Muscle of back (tissue), 11 donors: ENCODE data around the gene GJD4. TPM values are rescaled to one million over a fixed set of nuclear protein-coding genes. Genes with fewer than 3 reads are reported as not detected.

ENCODE experiments used
- DNase-seq, 3 donors: peaks; one replicate each; pipeline versions ENCODE4 v3.0.0 to v3.0.0-alpha.2; 2013
- polyA plus RNA-seq, 10 donors: library from polyadenylated mRNA; unstranded; fragments of 120-200 nt; gene quantifications; one replicate each; pipeline ENCODE4 v1.2.1, GENCODE V29; 2013; ENCODE audit not compliant: insufficient read length in 10 of 10

The GJD4 gene
- polyA plus RNA-seq, 10 donors: 1.6 to 7.3 (median 2.8) TPM; not detected in 1

DNA sequence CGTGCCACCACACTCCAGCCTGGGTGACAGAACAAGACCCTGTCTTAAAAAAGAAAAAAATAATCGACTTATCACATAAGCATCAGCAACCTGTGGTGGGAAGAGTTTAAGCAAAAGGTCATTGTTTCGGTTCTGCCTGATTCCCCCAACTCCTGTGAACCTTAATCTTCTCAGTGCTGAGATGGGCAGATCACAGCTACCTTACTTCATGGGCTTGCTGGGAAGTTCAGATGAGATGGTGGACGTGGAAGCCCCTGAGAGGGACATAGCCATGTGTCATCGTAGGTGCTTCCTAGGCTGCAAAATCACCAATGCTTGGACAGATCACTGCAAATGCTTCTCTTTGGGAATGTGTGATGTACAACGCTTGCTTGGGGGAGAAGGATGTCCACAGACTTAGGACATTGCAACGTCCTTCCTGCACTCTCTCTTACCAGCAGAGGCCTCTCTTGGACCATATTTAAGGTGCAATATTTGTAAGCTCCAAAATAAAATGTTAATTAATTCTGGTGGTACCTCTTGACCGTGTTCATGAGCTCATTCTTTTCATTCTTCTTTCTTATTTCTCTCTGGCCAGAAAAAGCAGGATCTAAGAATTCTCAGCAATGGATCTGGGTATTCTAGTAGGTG, 8.6 kb downstream of the GJD4 start:
- peak in 1 of 3 donors; percentile 65 for DNase-seq

DNA sequence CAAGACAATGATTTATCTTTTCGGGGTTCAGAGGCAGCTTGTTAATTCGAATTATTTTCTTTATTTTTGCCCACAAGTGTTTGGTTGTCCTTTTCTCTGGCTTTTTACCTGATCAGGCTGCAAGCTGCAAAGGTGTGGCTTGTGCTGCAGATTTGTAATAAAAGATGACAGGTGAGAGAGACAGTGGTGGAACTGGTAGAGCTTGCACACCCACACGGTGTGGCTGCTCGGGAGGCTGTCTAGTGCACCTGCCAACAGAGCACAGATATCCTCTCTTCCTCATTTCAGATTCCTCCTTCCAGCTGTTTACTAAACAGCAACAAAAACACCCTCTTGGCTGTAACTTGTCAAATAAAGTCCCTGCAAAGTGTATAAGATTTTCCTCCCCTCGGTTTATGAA, 9.2 kb downstream of the GJD4 start:
- DNase-seq: no peak

DNA sequence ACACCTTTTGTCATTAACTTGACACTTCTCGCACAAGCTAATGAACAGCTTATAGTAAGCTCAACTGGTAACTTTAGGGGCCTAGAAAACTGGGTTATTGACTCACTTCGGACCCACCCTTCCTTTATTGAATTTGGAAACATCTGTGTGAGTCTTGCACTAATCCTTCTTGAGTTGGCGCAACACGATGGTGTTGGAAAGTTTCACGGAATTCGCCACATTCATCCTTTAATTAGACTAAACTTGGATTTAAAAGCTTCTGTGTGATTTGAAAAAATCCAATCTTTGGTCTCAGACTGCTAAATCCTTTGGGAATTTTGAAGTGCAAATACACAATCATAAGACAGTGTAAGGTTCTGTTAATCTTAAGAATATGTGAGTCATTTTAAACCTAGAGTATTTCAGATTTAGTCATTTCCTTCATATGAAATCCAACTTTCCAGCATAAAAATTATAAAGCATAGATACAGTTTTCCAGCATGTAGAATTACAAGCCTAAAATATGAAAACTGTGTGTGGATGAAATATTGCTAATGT, 21.9 kb downstream of the GJD4 start:
- DNase-seq: no peak

DNA sequence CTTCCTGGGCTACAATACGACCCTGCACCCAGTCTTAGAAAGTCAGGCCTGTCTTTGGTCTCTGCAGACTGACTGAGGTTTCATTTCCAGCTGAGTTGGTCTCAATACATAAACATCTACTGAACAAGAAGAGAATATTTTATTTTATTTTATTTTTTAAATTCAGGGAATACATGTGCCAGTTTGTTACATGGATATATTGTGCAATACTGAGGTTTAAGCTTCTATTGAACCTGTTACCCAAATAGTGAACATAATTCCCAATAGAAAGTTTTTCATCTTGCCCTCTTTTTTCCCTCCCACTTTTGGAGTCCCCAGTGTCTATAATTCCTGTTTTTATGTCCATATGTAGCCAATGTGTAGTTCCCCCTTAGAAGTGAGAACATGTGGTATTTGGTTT, 26.3 kb downstream of the GJD4 start:
- DNase-seq: no peak

DNA sequence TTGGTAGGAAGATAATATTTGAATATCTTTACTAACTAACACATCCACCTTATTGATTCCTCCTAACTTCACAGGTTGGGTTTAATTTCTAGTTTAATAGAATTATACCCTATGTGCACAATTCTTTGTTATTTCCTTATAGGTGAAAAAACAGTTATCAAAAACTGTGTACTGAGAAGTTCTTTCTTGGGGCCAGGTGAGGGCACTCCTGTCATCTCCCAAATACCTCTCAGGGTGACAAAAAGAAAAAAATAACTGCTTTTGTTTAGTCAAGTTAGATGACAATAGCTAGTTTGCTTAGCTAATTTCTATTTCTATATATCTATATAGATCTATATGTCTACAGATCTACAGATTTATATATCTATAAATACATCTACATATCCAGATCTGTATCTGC, 26.9 kb downstream of the GJD4 start:
- DNase-seq: no peak

DNA sequence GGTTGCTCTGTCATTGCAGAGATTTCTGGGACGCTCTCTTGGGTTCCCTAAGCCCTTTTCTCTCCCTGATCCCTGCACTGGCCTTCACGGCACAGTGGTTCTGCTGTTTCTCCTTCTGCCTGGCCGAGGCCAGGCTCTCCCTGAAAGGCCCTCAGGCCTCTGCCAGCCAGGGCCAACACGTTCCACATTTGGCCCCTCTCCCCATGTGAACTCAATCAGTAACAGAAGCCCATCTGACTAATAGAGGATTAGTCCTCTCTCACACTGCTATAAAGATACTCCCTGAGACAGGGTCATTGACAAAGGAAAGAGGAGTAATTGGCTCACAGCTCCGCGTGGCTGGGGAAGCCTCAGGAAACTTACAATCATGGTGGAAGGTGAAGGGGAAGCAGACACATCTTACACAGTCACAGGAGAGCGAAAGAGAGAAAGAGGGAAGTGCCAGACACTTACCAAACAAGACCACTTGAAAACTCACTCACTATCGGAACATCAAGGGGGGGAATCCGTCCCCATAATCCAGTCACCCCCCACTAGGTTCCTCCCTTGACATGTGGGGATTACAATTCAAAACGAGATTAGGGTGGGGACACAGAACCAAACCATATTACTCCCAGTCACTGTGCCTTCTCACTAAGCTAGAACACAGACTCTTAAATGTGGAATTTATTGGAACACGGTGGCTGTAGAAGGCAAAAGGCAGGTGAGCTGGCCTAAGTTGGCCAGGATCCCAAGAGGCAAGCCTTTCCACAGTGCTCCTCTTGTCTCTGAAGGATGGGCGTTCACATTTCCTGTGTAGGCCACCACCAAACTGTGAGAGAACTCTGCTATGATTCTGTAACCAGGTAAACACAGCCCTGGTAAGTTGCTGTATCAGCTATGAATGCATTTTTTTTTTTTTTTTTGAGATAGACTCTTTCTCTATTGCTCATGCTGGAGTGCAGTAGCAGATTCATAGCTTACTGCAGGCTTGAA, 28.2 kb downstream of the GJD4 start:
- peak in 1 of 3 donors; percentile 21 for DNase-seq

DNA sequence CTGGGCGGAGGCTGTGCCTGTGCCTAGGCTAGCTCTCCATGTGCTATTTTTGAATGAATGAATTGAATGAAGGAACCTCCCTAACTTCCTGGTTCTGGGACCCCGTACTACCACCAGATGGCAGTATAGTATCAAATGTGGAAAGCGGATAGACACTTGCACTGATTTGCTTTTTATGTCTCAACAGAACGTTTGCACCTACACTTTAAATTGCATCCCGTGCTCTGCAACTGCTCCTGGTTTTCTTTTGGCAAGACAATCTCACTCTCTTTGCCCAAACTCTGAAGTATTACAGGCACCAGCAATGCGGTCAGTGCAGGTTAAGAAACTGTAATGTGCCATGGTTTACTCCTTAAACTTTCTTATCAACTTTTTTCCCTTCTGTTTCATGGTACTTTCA, 30.4 kb downstream of the GJD4 start:
- peak; percentile 72 to 86 (median 80) for DNase-seq

DNA sequence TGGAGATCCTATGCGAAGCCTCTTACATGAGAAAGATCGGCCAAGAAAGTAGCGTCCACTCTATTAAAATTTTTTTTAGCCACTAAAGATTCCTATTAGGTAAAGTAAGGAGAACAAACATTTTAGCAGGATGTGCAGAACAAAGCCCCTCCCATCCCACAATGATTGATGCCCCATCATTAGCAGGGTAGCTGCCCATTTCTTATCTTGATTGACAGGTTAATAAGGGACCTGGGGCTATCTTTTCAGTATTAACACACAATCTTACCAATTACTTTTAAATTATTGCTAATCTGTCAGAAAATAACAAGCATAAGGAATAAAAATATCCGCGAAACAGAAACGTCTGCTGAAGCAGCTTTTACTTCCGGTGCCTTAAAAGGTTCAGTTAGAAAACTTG, 31.8 kb downstream of the GJD4 start:
- no peak for DNase-seq

DNA sequence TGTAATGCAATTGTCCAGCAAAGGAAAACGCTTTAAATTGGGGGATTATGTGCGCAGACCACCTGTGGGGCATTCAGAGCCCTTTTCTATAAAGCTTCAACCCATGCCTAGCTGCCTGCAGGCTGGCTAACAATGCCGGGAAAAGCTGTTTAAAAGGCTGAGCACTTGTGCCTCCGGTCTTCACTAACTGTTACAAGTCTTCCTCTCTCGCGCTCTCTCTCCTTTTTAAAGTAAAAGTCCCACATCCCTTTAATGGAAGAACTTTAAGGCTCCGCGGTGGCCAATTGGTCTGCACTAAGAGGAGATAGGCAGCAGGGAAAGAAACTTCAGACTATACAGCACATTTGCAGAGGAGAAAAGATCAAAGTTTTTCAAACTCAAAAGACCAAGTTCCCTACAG, 32.3 kb downstream of the GJD4 start:
- DNase-seq: peak in 1 of 3 donors; percentile 70

DNA sequence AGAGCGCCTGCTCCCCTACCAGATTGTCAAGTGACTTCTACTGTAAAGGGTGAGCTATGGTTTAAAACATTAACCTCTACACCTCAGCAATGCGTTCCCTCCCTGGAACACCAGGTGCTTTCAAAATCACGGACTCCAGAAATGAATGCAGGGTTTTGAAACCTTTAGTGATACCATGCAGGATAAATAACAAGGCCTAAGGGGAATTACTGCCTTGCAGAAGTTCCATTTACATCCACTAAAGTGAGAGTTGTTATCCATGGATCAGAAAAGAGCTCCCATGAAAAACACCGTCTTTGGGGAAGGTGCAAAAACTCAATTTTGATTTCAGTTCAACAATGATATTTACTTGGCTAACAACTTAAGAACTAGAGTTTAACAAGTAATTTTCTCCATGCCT, 33.0 kb downstream of the GJD4 start:
- DNase-seq: peak in 1 of 3 donors; percentile 55

DNA sequence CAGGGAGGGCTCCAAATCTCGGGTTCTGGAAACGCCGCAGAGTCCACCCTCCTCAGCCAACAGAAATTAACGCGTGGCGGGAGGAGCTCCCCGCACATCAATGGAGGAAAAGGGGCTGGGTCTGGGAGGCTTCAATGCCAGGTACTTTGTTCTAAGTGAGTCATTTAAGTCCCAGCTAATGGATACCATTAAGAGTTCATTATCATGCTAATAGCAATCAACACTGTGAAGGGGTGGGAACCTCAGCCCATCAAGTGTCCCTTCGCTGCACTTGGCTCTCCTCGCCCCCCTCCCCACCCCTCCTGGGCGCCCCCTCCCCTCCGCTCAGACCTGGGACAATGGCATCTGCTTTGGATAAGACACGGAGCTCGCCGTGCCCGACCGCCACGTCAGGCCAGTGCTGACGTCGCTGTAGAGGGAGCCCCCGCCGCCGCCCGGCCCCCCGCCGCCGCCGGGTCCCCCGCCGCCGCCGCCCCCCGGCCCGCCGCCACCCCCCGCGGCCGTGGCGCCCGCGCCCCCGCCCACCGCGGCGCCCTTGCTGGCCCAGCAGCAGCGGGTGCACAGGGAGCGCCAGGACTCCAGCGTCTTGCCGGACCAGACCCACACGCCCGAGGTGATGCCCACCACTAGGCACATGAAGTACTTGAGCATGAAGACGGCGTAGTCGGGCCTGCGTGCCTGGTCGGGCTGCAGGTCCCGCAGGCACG, 34.0 kb downstream of the GJD4 start:
- DNase-seq: peak in 1 of 3 donors; percentile 40

DNA sequence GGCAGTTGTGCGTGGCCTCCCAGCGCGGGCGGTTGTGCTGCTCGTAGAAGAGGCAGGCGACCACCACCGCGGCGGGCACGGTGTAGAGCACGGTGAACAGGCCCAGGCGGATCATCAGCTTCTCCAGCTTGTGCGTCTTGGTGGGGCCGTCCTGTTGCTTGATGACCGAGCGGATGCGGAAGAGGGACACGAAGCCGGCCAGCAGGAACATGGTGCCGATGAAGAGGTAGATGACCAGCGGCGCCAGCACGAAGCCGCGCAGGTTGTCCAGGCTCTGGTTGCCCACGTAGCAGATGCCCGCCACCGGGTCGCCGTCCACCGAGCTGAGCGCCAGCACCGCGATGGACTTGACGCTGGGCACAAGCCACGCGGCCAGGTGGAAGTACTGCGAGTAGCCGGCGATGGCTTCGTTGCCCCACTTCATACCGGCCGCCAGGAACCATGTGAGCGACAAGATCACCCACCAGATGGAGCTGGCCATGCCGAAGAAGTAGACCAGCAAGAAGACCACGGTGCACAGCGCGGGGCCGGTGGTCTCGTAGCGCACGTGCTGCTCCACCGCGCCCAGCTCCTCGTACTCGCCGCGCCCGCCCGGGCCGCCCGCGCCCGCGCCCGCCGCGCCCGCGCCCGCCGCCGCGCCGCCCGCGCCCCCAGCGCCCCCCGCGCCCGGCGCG, 34.7 kb downstream of the GJD4 start:
- peak in 1 of 3 donors; percentile 77 for DNase-seq

DNA sequence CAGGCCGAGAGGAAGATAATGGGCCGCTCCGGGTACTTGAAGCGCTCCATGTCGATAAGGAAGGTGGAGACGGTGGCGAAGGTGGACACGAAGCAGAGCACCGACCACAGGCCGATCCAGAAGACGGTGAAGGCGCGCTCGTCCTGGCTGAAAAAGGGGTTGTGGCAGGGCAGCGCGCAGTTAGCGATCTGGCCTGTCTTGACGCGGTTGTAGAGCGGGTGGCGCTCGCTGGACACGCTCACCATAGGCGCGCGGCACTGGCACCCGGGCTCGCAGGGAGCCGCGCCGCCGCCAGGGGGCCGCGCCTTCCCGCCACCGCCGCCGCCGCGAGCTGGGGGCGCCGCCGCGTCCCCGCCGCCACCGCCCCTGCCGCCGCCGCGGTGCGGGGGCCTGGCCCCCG, 35.3 kb downstream of the GJD4 start:
- DNase-seq: peak; percentile 60 to 78 (median 70)

DNA sequence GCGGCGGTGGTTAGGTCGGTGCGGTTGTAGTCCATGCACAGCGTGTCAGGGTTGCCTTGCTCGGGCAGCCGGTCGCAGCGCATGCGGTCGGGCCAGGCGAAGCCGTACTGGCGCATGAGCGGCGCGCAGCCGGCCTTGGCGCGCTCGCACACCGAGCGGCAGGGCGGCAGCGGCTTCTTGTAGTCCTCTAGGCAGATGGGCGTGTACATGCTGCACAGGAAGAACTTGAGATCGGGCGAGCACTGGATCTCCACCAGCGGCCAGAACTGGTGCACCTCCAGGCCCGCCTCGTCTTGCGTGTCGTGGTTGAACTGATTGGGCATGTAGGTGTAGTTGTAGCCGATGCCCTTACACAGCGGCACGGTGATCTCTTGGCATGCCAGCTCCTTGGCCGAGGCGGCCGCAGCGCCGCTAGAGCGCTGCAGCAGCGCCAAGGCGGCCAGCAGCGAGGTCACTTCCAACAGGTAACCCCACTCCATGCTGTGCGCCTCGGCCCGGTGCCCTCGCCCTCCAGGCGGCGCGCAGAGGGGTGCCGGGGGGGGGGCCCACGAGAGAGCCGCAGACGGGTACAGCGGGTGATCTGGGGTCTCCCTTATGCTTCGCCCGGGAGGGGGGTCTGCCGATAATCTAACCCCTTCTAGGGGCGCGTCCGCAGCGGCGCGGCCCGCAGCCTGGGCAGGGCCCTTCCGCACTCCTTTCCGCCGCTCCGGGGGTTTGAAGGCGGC, 36.0 kb downstream of the GJD4 start:
- DNase-seq: peak; percentile 60 to 89 (median 60)

DNA sequence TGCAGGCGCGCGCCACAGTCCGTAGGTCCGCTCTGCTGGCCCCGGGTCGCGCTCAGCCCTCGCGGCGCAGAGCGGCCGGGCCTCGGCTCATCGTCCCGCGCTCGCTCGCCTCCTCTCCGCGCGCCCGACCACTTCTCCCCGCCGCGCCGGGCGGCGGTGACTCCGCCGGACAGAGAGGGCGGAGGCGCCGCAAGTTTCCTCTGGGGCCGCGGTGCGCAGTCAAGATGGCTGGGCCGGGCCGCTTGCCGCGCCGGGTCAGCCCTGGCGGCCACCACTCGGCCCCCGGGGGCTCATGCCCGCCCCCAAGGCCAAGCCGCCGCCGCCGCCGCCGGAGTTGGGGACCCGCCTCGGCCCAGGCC, 36.5 kb downstream of the GJD4 start:
- no peak for DNase-seq

DNA sequence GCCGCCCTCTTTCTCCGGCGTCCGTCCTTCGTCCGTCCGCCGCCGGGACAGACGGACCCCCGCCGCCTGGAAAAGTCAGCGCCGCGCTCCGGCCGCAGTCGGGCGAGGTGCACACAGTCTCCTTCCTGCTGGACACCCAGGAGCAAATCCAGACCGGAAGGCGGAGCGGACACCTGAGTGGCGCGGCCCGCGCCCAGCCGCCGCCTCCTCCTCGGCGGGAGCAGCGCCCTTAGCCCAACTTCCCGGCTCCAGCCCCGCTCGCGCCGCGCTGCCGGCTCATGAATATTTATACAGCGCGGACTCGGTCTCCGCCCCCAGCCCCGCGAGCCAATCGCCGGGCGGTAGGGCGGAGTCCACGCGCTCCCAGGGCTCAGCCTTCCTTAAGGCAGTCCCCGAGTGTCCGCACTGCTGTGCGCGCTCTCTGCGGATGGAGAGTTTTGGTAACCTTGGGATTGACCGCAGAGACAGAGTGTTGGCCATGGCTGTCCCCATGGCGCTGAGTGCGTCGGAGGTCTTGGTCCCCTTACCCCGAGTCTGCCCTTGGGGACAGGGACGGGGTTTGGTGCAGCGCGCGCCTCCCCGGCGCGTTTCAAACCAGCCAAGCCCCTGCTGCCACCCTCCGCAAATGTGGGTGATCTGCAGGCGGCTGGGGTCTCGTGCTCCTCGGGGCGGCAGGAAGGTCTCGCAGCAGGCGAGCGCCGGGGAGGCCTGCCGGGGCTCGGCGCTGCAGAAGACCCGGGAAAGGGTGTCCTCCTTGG, 37.1 kb downstream of the GJD4 start, which contains the start of gene FZD8:
Gene FZD8, minus strand, starts transcription at position 262 of the 758 bp plus-strand sequence. CDS start 867 bp downstream, outside the sequence.
- peak; percentile 93 to 99 (median 96) for DNase-seq

DNA sequence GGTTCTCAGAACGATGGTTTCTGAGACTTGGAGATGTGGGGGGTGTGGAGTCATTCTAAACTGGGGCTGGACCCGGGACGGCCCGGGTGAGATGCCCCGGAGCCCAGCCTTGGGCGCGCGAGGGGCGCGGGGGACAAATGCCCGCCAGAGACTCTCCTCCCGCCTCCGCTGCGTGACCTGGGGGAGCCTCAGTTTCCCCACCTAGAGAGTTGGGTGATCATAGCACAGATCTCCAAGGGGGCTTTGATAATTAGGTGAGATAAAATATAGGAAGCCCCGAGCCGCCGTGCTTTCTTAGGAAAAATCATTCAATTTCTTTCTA, 37.6 kb downstream of the GJD4 start:
- no peak for DNase-seq

DNA sequence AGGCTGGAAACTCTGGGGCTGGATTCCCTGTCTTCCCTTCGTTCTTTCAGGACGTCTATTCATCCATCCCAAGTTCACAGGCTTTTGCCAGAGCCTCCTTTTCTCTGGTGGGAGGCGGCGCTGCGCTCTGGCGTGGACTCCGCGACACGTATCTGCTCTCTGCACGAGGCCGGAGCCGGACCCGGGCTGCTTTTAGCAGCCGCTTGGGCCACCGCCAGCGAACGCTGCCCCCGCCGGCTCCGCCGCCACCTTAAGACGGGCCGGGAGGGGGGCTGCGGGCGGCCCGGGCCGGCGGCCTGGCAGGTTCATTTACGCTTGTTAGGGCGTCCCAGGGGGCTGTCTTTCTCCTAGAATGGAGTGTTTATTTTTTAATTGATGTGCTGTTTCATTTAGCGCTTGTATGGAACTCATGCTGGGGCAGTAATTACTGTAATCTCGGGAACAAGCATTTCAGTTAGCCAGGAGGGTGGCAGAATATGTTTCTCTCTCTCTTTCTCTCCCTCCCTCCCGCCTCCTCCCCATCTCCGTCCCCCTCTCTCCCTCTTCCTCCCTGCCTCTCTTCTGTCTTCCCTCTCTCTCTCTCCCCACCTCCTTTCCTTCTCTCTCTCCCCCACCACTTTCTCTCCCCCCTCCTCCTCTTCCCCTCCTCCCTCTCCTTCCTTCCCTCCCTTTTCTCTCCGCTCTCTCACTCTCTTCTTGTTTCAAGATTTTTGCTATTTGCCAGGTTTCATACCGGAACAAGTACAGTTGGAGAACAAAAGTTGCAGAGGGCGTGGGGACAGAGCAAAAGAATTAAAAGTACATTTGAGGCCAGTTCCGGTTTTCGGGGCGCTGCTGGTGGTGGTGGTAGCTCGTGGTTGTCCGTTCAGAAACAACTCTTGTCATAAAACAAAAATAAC, 38.3 kb downstream of the GJD4 start:
- DNase-seq: peak; percentile 71 to 96 (median 93)
